NOMO-1 treated with DMSO at 0.1 percent for 48 hours (cell line): ENCODE results near the gene GUCA1A.
"Not testable (repeated sequence)": the region's sequence is repeated elsewhere in the genome, so short reads cannot be mapped to it uniquely, and the experiment has no call there.

ENCODE experiments used
- DNase-seq: peaks from one replicate; lab custom pipeline; 2025; ENCODE audit not compliant: unreplicated experiment; lab: John Stamatoyannopoulos, UW

GUCA1A gene

GRCh38 chr6:42202131-42202915, 29.2 kb downstream of the GUCA1A start:
- DNase-seq = not testable (repeated sequence)

- no peak for DNase-seq
Measured at GRCh38 chr6:42203183-42203582, 30.0 kb downstream of the GUCA1A start.

GRCh38 chr6:42204768-42205282, 31.7 kb downstream of the GUCA1A start:
- DNase-seq = no peak

- not testable (repeated sequence) for DNase-seq
Measured at GRCh38 chr6:42207559-42207958, 34.4 kb downstream of the GUCA1A start.

- no peak for DNase-seq
Measured at GRCh38 chr6:42210551-42210950, 37.4 kb downstream of the GUCA1A start.

GRCh38 chr6:42211726-42212125, 38.6 kb downstream of the GUCA1A start:
- DNase-seq = no peak

- DNase-seq = no peak
Measured at GRCh38 chr6:42212442-42212841, 39.3 kb downstream of the GUCA1A start.

GRCh38 chr6:42216495-42216894, 43.3 kb downstream of the GUCA1A start:
- DNase-seq = not testable (repeated sequence)

- DNase-seq = no peak
Measured at GRCh38 chr6:42217157-42217518, 44.0 kb downstream of the GUCA1A start.

- peak; percentile 96 for DNase-seq
Measured at GRCh38 chr6:42217519-42218367, 44.6 kb downstream of the GUCA1A start, which contains the start of gene MRPS10. MRPS10 (minus strand) TSS chr6:42217861; CDS start chr6:42217849, 12 bp downstream.

GRCh38 chr6:42220807-42221206, 47.6 kb downstream of the GUCA1A start:
- DNase-seq = no peak

GRCh38 chr6:42221546-42221945, 48.4 kb downstream of the GUCA1A start:
- DNase-seq = no peak

GRCh38 chr6:42222448-42222847, 49.3 kb downstream of the GUCA1A start:
- DNase-seq = no peak

GRCh38 chr6:42224222-42225028, 51.3 kb downstream of the GUCA1A start:
- DNase-seq = no peak

GRCh38 chr6:42225029-42225339, 51.8 kb downstream of the GUCA1A start:
- DNase-seq = no peak

- no peak for DNase-seq
Measured at GRCh38 chr6:42225419-42225818, 52.3 kb downstream of the GUCA1A start.

- no peak for DNase-seq
Measured at GRCh38 chr6:42226161-42226611, 53.0 kb downstream of the GUCA1A start.

GRCh38 chr6:42226645-42227143, 53.5 kb downstream of the GUCA1A start:
- DNase-seq = no peak

GRCh38 chr6:42227173-42227850, 54.1 kb downstream of the GUCA1A start:
- DNase-seq = no peak

GRCh38 chr6:42228305-42228704, 55.1 kb downstream of the GUCA1A start:
- DNase-seq = no peak
